GM18526 (cell line): ENCODE data around the gene SRRM5.

Experiments used
- POLR2A ChIP-seq: IDR thresholded peaks from 3 replicates; pipeline ENCODE4 v1.6.1; 2011; ENCODE audit not compliant: insufficient read length; ENCODE audit errors: extremely low read depth

SRRM5 gene

GRCh38 chr19:43664018-43664417 lies 52.1 kb downstream of the SRRM5 start:
- TF ChIP-seq POLR2A: no peak
